Endothelial cell of umbilical vein (primary cell): ENCODE data around the gene GRM2. TPM values are rescaled to one million over a fixed set of nuclear protein-coding genes. Genes with fewer than 3 reads are reported as not detected.

Experiments used
- BruUV-seq: library from RNA; stranded (reverse); fragments of 400-500 nt; replicated peaks from 2 replicates; lab custom pipeline; 2021; lab: Mats Ljungman, UMichigan
- CTCF ChIA-PET: fragments of 300-600, 350-600 bp; sonication (Branson Sonifier 250); formaldehyde crosslinking; loops from one replicate; lab custom pipeline; 2021; ENCODE audit warnings: antibody characterized with exemption, inconsistent platforms; lab: Charles Lee
- POLR2A ChIA-PET: fragments of 300-600, 350-600 bp; sonication (Branson Sonifier 250); formaldehyde crosslinking; loops from one replicate; lab custom pipeline; 2021; ENCODE audit warnings: antibody characterized with exemption, inconsistent platforms; lab: Charles Lee
- DNase-seq: peaks from one replicate; pipeline ENCODE4 v3.0.0-alpha.2; 2011; ENCODE audit warnings: low read depth, low spot score
- FAIRE-seq: peaks from 2 replicates; lab custom pipeline; 2011; peaks lifted over from hg19 to GRCh38; lab: Jason Lieb, UNC
- H2AFZ ChIP-seq: 2 replicates; pipeline ENCODE4 v1.6.0; 2012; ENCODE audit warnings: low read depth, low read length, control low read depth, inconsistent platforms
- H3K27ac ChIP-seq: 2 replicates; pipeline ENCODE4 v1.5.1; 2011; ENCODE audit warnings: low read depth, mild to moderate bottlenecking, control low read depth, low read length, moderate library complexity; ENCODE audit not compliant: insufficient read depth
- H3K27me3 ChIP-seq, 2 experiments: 2 replicates each; pipeline versions ENCODE4 v1.6.0 to v1.6.1; 2011; ENCODE audit warnings: low read length in 2 of 2, mixed read lengths in 1 of 2; ENCODE audit not compliant: control insufficient read depth in 2 of 2, insufficient read depth in 2 of 2
- H3K36me3 ChIP-seq, 2 experiments: 2 replicates in 1 of 2; 3 replicates in 1 of 2; pipeline ENCODE4 v1.5.1; 2011; ENCODE audit warnings: low read length in 2 of 2, mild to moderate bottlenecking in 1 of 2, moderate library complexity in 1 of 2; ENCODE audit not compliant: control insufficient read depth in 2 of 2, insufficient read depth in 2 of 2; ENCODE audit errors: extremely low read depth in 1 of 2
- H3K4me1 ChIP-seq: 3 replicates; pipeline ENCODE4 v1.5.1; 2011; ENCODE audit warnings: mild to moderate bottlenecking, low read length; ENCODE audit not compliant: control insufficient read depth, insufficient read depth; ENCODE audit errors: extremely low read depth
- H3K4me2 ChIP-seq: 2 replicates; pipeline ENCODE4 v1.6.1; 2011; ENCODE audit warnings: low read length, control low read depth, mixed read lengths; ENCODE audit not compliant: insufficient read depth
- H3K4me3 ChIP-seq, 3 experiments: fragments of 200-600 bp in 1 of 3; sonication (generic), shearing (Covaris generic) in 1 of 3; replicated peaks in 1 of 3; 2 replicates each; pipeline ENCODE4 v1.5.1; 2011 to 2016; ENCODE audit warnings: control low read depth in 3 of 3, low read length in 3 of 3, mild to moderate bottlenecking in 2 of 3, inconsistent platforms in 1 of 3, low read depth in 1 of 3, moderate library complexity in 1 of 3; ENCODE audit not compliant: insufficient read depth in 1 of 3
- H3K79me2 ChIP-seq: 2 replicates; pipeline ENCODE4 v1.6.0; 2012; ENCODE audit warnings: low read length, inconsistent platforms; ENCODE audit not compliant: control insufficient read depth, insufficient read depth
- H3K9ac ChIP-seq: replicated peaks from 2 replicates; pipeline ENCODE3; 2011; ENCODE audit warnings: low read length, control low read depth; ENCODE audit not compliant: insufficient read depth; ENCODE audit errors: extremely low read depth
- H3K9me1 ChIP-seq: replicated peaks from 3 replicates; pipeline ENCODE4 v1.6.0; 2011; ENCODE audit warnings: mild to moderate bottlenecking, low read length; ENCODE audit not compliant: control insufficient read depth, insufficient read depth; ENCODE audit errors: extremely low read depth
- H3K9me3 ChIP-seq: replicated peaks from 2 replicates; pipeline ENCODE4 v1.5.1; 2012; ENCODE audit warnings: low read length, inconsistent platforms; ENCODE audit not compliant: control insufficient read depth, insufficient read depth
- H4K20me1 ChIP-seq: replicated peaks from 2 replicates; pipeline ENCODE3; 2011; ENCODE audit warnings: mild to moderate bottlenecking, low read length; ENCODE audit not compliant: control insufficient read depth, insufficient read depth; ENCODE audit errors: extremely low read depth
- FOS ChIP-seq: IDR thresholded peaks from 2 replicates; pipeline ENCODE4 v1.6.1; 2011; ENCODE audit warnings: mild to moderate bottlenecking, low read length, moderate library complexity, borderline replicate concordance; ENCODE audit not compliant: insufficient read depth
- GATA2 ChIP-seq: IDR thresholded peaks from 2 replicates; pipeline ENCODE4 v1.7.0; 2011; ENCODE audit warnings: low read depth, mild to moderate bottlenecking, moderate library complexity, mixed read lengths, low read length; ENCODE audit not compliant: insufficient read length, insufficient read depth
- JUN ChIP-seq: IDR thresholded peaks from 2 replicates; pipeline ENCODE4 v1.6.1; 2011; ENCODE audit warnings: borderline replicate concordance, low read depth; ENCODE audit not compliant: insufficient read length, insufficient read depth
- MYC ChIP-seq: IDR thresholded peaks from one replicate; pipeline ENCODE4 v1.6.1; 2011; ENCODE audit warnings: mild to moderate bottlenecking, low read depth, low read length
- POLR2A ChIP-seq: IDR thresholded peaks from 2 replicates; pipeline ENCODE4 v1.6.1; 2012; ENCODE audit warnings: low read depth, mild to moderate bottlenecking, control low read depth, low read length
- POLR2AphosphoS5 ChIP-seq: IDR thresholded peaks from 2 replicates; pipeline ENCODE4 v1.6.1; 2012; ENCODE audit warnings: low read depth, mild to moderate bottlenecking, control low read depth, low read length, moderate library complexity; ENCODE audit not compliant: insufficient read depth
- dilution Hi-C: fragments of 300-500 bp; cut with MboI; formaldehyde crosslinking; loops from one replicate; pipeline ENCODE4 v1.15.0; 2019; ENCODE audit warnings: low sequenced_read_pairs; ENCODE audit not compliant: extremely low pct_ligation_motif_present
- intact Hi-C: fragments of 100-400 bp; cut with micrococcal nuclease; formaldehyde crosslinking; loops from one replicate; pipeline ENCODE4 v1.10.0; 2022
- polyA plus RNA-seq, 4 experiments: library from polyadenylated mRNA; depleted of rRNA in 3 of 4; stranded (reverse) in 3 of 4; unstranded in 1 of 4; fragments of >200 nt; gene quantifications; 2 replicates each; pipeline versions ENCODE4 v1.2.1 to v1.2.3, GENCODE V29; 2011 to 2012; ENCODE audit warnings: missing spikeins in 1 of 4
- total RNA-seq: library from RNA; stranded (reverse); gene quantifications from 2 replicates; pipeline ENCODE4 v1.2.3, GENCODE V29; 2021
- TF ChIP-seq, protein P1 (sequence below): IDR thresholded peaks from 2 replicates; pipeline ENCODE4 v1.6.1; 2011; ENCODE audit not compliant: insufficient read depth, insufficient read length
- TF ChIP-seq, protein P2 (sequence below), 2 donors: IDR thresholded peaks; 1 replicate in 1 of 2; 2 replicates in 1 of 2; pipeline ENCODE4 v1.5.1; 2011; ENCODE audit warnings: low read length in 2 of 2, mild to moderate bottlenecking in 2 of 2, moderate library complexity in 2 of 2, control low read depth in 1 of 2, inconsistent platforms in 1 of 2, low read depth in 1 of 2; ENCODE audit not compliant: insufficient read depth in 1 of 2; ENCODE audit errors: extremely low read depth in 1 of 2

GRM2 gene
- total and polyA plus RNA-seq, 2 donors (not counting 3 experiments of a cell fraction or from before 2014, with no cell fraction given), result 0.10 to 0.51 TPM

DNA sequence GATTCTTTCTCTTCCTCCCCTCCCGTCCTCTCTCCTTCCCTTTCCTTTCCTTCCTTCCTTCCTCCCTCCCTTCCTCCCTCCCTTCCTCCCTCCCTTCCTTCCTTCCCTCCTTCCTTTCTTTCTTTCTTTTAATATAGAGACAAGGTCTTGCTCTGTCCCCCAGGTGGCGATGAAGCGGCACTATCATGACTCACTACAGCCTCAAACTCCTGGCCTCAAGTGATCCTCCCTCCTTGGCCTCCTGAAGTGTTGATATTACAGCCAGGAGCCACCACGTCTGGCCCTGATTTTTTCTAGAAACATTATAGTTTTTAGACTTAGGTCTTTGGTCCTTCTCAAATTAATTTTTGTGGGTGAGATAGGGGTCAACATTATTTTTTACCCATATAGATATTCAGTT, 15.5 kb downstream of the GRM2 start:
- Histone ChIP-seq H3K4me2 (no peak overlapping the region), H3K9ac (no peak overlapping the region), H3K27me3 (no peaks in the 10 kb centered on the region), H3K4me3 (no peak overlapping the region), H3K27ac (no peak overlapping the region), H3K36me3 (no peaks in the 10 kb centered on the region), H3K9me3 (no peaks in the 10 kb centered on the region), H2AFZ (no peak overlapping the region), H3K79me2 (no peaks in the 10 kb centered on the region), H3K4me1 (no peaks in the 10 kb centered on the region), H4K20me1 (no peaks in the 10 kb centered on the region), H3K9me1 (no peaks in the 10 kb centered on the region)
- dilution Hi-C loops (no loop called here), intact Hi-C loops (no loop called here)
- ChIA-PET CTCF (no interaction called here), POLR2A (no interaction called here)
- BruUV-seq, result no TSS peak
- FAIRE-seq (no peak), DNase-seq (no peak)
- TF ChIP-seq POLR2AphosphoS5, result no peak
- TF ChIP-seq MYC, result no peak
- TF ChIP-seq, protein P1, sequence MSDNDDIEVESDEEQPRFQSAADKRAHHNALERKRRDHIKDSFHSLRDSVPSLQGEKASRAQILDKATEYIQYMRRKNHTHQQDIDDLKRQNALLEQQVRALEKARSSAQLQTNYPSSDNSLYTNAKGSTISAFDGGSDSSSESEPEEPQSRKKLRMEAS, result no peak
- no peak for TF ChIP-seq JUN
- TF ChIP-seq POLR2A, result no peak
- TF ChIP-seq FOS, result no peak
- TF ChIP-seq GATA2, result no peak
- TF ChIP-seq, protein P2, sequence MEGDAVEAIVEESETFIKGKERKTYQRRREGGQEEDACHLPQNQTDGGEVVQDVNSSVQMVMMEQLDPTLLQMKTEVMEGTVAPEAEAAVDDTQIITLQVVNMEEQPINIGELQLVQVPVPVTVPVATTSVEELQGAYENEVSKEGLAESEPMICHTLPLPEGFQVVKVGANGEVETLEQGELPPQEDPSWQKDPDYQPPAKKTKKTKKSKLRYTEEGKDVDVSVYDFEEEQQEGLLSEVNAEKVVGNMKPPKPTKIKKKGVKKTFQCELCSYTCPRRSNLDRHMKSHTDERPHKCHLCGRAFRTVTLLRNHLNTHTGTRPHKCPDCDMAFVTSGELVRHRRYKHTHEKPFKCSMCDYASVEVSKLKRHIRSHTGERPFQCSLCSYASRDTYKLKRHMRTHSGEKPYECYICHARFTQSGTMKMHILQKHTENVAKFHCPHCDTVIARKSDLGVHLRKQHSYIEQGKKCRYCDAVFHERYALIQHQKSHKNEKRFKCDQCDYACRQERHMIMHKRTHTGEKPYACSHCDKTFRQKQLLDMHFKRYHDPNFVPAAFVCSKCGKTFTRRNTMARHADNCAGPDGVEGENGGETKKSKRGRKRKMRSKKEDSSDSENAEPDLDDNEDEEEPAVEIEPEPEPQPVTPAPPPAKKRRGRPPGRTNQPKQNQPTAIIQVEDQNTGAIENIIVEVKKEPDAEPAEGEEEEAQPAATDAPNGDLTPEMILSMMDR (IDR thresholded peaks at IDR 0.05; ENCODE audit: extremely low read depth in 1 of 2, insufficient read depth in 1 of 2, low read depth in 1 of 2, low read length in 2 of 2), result no peak
